T-helper 9 cell (primary cell): ENCODE results near the gene AKAP6.

Experiments
- DNase-seq: peaks from one replicate; pipeline ENCODE4 v3.0.0-alpha.2; 2020

The AKAP6 gene

DNA sequence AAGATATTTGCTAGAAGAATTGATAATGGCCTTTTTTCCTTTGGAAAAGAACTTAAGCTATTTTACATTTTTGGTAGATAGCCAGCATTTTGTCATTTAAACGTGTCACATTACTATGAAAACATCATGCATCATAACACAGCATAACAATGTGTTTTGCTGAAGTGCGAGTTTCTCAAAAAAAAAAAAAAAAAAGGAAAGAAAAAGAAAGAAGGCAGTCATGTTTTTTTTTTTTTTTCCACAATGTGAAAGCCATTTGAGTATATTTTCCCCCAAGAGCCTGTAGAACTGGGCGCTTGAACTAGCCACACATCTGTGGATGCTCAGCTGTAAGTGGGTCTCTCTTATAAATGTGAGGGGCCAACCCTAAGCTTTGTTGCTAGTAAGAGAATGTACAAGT lies 300.1 kb downstream of the AKAP6 start:
- no peak for DNase-seq

DNA sequence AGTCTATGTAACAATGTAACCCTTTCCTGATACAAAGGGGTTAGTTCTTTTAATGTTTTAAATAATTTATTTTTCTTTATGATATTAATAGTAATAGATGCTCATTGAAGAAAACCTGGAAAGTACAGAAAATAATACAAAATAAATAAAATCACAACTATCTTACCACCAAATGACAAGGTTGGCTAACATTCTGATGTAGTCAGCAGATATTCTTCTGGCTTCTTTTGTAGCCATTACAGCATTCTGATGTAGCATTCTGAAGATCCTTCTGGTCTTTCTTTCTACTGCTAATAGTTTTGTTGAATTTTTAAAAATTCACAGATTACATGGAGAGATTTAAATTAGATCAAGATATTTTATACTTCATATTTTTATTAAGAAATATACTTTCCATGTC lies 301.6 kb downstream of the AKAP6 start:
- no peak for DNase-seq

DNA sequence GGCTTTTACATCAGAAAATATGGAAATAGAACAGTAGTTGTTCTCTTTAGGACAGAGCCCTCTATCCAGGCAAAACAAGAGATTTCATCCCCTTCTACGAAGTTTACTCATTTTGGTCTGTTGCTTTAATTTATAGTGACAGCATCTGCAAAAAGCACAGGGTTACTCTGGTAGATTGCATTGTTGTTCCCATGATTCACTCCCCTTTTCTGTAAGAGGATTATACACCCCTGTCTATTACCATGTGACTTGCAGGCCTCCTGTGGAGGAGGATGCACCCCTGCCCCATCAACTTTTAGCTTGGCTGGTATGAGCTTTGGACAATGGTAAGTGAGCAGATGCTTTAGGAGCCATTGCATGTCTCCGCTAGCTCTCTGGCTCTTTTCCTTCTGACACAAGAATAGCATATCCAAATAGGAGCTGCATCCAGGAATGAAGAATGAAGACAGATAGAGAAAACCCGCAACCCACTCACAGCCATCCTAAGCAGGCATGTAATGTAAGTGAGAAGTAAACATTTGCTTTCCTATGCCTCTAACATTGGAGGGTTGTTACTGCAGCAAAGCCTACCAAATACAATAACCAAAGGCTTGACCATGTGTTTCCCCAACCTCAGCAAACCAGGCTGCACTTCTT lies 304.2 kb downstream of the AKAP6 start:
- DNase-seq: no peak

DNA sequence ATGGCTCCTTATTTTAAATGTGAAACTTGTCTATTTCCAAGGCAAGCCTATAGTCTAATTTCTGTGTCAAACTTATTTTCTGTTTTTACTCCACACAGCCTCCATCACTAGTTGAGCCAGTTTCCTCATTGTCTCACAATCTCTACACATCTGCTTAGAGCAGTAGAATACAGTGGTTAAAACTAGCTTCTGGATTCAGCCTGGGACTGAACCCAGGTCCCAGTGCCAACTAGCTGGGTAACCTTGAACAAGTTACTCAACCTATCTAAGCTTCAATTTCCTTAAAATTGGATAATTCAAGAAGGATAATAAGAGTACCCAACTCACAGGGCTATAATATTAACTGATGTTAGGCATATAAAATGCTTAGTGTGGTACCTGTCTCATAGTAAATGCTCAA lies 304.8 kb downstream of the AKAP6 start:
- no peak for DNase-seq

DNA sequence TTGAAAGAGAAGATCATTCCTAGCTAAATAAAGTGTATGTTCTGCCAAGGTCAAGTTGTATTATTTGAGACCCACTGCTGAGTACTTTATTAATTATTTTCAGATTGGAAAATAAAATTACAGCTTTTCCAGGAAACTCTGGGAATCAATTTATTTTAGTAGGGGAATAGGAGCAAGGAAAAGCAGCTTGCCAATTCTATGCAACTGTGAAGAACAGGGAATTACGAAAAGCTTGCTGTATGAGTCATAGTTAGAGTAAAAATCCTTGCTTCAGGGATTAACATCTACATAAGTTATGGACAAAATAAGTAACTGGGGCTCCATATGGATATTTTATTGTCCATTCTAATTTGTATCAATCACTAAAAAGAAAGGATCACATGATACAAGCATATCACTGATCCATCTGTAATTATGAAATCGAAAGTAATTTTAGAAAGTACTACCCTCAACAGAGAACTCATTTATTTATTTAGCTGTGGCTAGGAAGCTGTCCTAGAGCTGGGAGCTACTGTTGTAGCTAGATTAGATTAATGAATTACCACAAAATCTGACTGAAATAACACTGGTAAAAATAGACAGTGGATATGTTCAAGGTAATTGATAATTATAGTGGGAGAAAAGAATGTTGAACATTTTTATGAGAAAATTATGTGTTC lies 306.1 kb downstream of the AKAP6 start:
- DNase-seq: no peak

DNA sequence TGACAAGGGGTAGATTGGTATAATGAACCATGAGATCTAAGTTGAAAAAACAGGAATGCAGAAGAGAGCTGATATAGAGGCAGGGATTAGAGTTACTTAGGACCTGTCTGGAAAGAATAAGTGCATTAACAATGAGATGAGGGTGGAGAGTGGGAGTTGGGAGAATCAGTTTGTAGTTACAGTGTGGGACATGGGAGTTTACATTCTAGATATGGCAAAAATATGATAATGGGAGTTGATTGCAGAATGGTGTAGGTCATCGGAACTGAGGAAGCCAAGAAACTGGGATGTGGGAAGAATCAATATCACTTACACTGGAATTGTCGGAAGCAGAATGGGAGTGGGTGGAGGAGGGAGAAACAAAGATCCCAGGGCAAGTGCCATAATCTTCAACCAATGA lies 308.5 kb downstream of the AKAP6 start:
- no peak for DNase-seq

DNA sequence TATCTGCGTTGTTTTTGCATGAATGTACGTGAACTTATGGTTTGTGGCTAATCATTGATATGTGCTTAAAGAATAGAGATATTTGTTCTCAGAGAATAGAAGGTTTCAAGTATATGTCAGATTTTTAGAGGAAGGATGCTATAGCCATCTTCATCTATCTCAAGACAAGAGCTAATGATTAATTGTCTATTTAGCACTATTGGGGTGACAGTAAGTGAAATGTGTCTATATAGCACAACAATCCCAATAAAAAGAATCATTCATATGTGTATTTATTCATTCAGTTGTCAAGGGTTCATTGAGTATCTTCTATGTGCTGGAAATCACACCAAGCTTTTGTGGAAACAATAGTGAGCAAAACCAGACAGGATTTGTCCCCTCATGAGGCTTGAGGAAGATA lies 310.1 kb downstream of the AKAP6 start:
- no peak for DNase-seq

DNA sequence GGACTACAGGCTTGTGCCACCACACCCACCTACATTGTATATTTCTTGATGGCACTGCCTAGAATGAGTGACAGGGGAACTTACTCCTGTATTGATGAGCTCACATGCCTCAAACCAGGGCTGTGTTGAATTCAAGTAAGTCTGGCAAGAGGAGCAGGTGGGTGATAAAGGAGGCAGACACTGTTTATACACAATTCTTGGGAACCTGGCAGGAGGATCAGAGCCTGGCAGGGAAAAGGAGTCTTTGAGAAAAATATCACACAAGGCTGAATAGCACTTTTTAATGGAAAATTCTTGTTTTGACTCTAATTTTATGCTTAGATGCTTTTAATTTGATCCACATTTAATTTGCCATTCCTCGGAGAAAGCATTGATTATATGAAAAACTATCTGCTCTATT lies 316.5 kb downstream of the AKAP6 start:
- no peak for DNase-seq

DNA sequence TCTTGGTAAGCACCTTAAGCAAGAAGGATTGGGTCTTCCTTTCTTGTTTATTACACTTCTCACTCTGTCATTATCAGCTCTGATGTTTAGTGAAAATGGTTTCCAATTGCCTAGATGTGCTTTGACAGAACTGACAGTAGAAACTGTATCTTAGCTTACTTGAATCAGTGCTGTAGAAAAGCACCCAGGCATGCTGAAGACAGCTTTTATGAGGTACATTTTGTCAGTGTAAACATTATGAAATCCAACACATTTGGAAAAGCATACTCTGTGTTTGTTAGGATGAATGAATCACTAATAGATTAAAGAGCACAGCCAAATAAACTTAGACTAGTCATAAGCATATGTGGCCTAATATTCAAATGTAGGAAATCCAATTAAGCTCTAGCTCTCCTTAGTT lies 319.3 kb downstream of the AKAP6 start:
- no peak for DNase-seq

DNA sequence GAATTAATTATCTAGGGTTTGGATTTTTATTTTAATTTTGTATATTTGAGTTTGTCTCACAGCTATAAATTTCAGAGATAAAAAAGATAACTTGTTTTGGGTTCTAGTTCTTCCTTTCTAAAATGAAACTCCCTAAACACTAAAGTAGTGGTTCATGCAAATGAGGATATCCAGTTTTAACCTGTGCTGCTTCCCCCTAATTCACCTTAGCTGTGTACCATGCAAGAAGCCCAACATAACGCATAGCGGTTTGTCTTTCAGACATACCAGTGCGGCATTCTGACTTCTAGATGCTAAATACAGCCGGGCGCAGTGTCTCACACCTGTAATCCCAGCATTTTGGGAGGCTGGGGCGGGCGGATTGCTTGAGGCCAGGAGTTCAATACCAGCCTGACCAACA lies 320.9 kb downstream of the AKAP6 start:
- no peak for DNase-seq

DNA sequence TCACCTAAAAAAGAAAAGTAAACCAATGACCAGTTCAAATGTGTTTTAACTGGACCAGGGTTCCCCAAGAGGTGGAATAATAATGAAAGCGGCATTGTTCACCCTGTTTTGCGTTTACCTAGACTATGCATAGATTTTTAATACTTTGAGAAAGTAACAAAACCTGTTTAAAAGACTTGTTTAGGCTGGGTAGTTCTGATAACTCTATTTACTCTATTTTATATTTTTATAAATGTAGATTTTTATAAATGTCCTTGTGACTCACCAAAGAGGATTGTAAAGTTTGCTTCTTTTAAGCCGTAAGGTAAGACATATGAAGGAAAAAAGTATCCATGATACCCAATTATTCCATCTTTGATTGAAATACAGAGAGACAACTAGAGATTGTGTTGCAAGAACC lies 321.6 kb downstream of the AKAP6 start:
- no peak for DNase-seq

DNA sequence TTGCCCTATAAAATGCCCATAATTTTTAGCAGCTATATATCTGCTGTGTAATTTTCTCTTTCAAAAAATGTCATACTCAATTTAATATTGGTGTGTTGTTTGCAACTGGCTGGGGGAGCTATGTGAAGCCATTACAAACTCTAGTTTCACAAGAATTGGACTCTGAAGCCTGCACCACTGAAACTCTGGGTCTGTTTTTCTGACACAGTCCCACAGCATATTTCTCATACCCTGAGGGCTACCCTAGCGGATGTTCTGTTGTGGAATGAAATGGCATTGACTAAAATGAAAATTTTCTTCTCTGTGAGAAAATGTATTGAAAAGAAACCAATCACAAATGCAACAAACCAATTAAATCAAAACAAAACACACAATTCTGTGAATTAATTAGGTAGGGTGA lies 325.0 kb downstream of the AKAP6 start:
- no peak for DNase-seq

DNA sequence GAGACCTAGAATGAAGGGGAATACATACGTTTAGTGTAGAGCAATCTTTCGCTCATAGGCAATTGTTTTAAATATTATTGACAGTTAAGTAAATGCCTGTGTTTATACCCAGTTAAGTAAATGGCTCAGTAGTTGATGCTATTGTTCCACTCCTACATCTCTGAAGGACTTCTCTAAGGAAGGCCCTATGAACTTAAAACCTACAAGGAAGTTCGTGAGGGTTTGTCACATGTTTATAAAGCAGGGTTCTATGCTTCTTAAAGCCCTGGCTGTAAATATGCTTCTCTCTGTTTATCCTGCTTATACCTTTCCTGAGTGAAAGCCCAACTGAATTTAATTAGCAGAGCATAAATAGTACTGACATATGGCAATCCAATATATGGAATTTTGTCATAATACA lies 327.5 kb downstream of the AKAP6 start:
- no peak for DNase-seq

DNA sequence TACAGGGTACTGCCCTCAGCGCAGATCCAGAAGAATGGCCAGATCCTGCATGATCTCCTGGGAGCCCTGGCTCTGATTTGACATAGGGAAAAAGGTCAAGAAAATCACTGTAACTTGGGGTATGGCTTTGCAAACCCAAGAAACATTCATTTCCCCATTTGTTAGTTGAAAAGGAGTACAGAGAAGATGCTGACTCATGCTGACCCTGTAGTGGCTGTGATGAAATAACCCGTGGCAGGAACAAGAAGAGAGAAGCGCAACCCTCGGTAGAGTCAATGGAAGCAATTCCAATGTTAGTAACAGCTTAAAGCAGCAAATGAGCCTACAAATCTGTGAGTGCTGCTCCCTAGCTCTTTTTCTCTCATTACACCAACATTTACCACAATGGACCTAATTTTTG lies 328.0 kb downstream of the AKAP6 start:
- DNase-seq: no peak

DNA sequence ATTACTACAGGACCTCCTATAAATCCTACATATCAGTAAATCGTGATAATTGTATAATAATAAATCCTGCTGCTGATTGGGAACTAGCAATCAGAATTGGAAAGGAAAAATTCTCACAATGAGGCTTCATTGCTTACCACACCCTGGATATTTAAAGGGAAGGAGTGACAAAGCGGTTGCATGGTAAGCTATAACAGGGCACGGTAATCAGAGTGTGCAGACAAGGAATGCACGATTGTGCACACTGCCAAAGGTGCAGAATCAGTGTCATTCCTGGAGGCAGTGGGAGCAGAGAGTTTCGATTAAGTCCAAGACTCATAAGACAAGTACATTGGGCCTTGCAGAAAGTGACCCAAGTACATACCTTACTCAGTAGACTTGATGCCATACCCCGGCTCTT lies 332.1 kb downstream of the AKAP6 start:
- no peak for DNase-seq

DNA sequence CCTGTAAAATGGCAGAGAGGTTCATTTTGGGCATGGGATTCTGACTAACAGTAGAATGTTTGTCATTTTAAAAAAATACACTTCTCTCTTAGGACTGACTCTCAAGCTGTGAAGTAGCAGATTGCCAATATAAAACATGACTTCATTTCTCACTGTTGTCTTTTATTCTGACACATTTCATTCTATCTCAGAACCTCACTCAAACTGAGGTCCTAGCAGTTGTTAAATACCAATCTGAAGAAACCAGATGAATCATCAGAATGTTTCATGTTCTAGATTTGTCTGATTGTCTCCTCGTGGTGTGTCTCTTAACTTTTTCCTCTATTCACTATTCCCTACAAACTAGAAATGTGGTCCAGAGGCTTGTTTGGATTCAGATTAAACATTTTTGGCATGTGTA lies 333.1 kb downstream of the AKAP6 start:
- DNase-seq: no peak

DNA sequence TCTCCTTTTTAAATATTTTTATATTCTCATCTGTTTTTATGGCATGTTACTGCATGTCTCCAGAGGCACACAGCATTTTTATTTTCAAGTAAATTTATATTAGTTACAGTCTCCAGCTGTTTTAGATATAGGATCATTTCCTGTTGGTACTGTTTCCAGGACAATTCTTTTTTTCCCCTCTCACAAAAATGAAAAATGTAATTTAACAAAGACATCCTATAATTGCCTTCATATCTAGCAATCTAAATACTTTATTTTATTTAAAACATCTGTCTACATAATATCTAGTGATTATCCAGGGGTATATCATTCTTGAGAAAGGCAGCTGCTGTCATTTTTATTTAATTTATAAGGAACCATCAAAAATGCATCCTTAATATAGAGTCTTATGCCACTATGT lies 337.2 kb downstream of the AKAP6 start:
- no peak for DNase-seq

DNA sequence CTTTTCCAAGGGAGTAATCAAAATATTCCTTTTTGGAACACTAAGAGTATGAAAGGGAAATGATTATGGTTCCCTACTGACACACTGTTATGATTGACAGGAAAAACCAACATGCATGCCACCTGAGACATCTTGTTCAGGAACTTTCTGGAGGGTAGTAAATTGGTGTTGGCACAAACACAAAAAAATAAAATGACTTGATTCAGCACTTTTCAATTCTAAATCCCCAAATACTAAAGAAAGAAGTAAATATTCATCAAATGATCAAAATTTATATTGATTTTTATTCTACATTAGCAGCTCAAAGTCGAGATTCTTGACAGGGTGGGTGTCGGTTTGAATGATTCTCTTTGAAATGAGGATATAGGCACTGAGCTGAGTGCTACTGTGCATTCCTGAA lies 338.2 kb downstream of the AKAP6 start:
- DNase-seq: no peak

DNA sequence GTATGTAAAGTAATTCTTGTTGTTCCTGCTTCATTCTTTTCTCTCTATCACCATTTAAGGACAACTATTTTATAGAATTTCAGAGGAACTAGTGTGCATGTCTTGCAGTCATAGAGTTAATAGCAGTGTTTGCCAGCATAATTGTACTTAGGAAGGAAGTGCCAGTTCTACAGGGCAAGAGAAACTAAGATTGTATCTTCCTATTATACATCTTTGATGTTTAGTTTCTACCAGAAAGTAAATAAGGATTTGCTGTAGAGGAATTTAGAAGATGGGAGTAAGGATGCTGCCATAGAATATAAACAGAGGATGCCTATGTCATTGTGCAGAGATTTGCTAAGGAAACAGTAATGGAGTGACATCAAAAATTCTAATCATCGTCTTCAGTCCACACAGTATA lies 338.7 kb downstream of the AKAP6 start:
- DNase-seq: no peak

DNA sequence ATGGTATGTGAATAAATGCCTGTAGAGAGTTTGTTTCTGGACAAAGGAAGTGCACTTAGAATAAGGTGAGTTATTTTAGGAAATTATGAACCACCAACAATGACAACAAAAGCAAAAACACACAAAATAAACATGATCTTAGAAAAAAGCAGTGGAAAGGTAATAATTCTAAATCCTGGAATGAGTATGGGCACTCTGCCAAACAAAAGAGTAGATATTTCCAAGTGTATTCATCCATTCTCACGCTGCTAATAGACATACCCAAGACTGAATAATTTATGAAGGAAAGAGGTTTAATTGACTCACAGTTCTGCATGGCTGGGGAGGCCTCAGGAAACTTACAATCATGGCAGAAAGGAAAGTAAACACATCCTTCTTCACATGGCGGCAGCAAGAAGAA lies 340.3 kb downstream of the AKAP6 start:
- DNase-seq: no peak

DNA sequence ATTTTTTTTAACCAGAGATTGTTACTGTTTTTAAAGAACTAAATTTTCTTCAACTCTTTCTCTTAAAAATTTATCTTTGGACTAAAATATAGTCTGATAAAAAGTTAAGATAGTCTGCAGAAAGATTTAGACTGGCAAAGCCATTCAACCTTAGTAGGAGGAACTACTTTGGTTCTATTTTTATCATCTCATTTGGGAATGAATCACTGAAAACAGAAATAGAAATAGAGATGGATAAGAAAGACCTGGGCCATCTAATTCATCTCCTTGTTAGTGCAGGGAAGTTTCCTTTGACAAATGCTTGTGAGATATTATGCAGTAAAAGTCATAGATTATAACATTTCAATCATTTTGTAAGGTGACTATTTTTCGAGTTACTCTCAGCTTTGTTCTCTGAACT lies 346.3 kb downstream of the AKAP6 start:
- DNase-seq: no peak

DNA sequence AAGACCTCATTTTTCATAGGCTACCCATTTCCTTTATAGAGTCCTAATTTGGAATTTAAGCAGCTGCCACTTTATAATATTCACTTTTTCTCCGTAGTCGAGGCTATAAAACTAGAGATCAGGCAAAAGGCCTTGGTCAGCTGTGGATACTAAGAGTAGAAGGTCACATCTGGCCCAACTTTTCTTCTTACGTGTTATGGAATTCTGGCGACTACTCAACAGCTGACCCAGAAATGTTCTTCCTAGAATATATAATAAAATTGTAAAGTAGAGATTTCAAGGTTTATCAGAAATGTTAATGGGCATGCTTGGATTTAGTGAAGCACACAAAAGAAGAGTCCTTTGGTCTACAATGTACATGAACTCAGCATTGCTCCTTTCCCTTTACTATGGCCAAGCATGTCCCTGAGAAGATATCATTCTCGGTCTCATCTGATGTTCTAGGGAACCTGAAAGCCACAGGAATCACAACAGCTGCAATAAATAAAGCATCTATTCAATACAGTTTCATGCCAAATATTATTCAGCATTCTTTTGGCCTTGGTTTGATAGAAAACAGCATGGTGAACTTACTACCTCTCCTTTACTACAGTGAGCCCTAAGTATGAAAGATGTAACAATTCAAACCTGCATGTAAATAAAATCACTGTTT lies 348.2 kb downstream of the AKAP6 start:
- no peak for DNase-seq

DNA sequence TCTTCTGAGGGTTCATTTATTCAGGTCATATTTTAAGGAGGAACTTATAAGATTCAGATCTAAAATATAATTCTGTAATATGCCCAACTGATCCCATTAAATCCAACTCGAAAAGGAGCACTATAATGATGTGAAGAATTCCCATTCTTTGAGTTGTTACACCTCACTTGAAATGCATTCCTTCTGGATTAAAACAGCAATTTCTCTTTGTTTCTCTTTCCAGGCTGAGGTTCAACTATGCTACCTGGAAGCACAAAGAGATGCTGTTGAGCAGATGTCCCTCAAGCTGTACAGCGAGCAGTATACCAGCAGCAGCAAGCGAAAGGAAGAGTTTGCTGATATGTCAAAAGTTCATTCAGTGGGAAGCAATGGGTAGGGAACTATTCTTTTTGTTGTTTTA lies 349.0 kb downstream of the AKAP6 start:
- no peak for DNase-seq

DNA sequence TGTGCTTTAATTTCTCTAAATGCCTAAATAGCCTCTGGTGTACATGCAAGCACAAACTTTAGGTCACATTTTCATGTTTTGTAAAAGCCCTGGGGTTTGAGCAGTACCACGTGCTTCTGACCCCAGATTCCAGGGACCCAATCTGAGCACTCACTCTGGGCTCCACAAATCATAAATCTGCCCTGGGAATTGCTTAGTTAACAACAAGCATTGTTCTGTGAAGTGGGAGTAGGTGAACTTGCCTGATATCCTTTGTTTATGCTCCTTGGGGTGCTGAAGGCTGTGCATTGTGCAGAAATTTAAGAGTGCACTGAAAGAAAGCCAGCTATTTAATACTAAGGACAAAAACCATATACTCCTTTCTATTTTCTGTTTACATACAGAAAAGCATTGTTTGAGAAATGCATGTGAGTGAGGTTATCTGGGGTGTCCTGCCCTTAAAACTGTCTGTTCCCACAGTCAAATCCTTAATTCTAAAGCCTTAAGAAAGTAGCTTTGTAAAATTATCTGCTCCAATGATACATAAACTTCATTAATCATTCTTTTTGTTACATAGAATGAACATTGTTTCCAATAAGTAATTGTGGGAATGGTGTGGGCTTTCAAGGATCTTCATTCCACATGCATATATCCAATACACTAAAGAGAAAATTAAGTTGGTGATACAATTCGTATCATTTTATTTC lies 351.0 kb downstream of the AKAP6 start:
- no peak for DNase-seq
